ENCODE data around the gene PLEKHB2.

Gene PLEKHB2

GRCh38 chr2:131058214-131058843 lies 46.8 kb upstream of the PLEKHB2 start:
- H3K4me3 ChIP-seq (ENCODE audit: low read length) = no peak overlapping the region
- peaks cover 5% of the 10 kb centered on the region for H3K4me1 ChIP-seq (ENCODE audit: low read length)
- no peak for DNase-seq
- H4K20me1 ChIP-seq (ENCODE audit: insufficient read depth, low read length) = peaks cover 18% of the 10 kb centered on the region
- peaks cover 93% of the 10 kb centered on the region for H3K79me2 ChIP-seq (ENCODE audit: low read length)
- no peaks in the 10 kb centered on the region for H3K9me3 ChIP-seq (replicated peaks; ENCODE audit: insufficient read depth, low read length)
- H3K27me3 ChIP-seq (replicated peaks; ENCODE audit: insufficient read depth, low read length) = no peaks in the 10 kb centered on the region
- no peaks in the 10 kb centered on the region for H3K9me2 ChIP-seq (replicated peaks; ENCODE audit: insufficient read depth, low read length)
- H2AFZ ChIP-seq (ENCODE audit: low read length) = no peak overlapping the region
- H3K36me3 ChIP-seq (replicated peaks; ENCODE audit: insufficient read depth, low read length) = no peaks in the 10 kb centered on the region; the same call in 1 of the 2 replicates
- H3F3A ChIP-seq (ENCODE audit: insufficient read depth, low read length) = no peaks in the 10 kb centered on the region
- no peak overlapping the region for H3K27ac ChIP-seq (ENCODE audit: low read length)
- TF ChIP-seq EZH2 (optimal IDR thresholded peaks at IDR 0.05; ENCODE audit: low read depth, low read length) (no peak), EZH2phosphoT487 (IDR thresholded peaks at IDR 0.05; ENCODE audit: low read length) (no peak), CTCF (IDR thresholded peaks at IDR 0.05; ENCODE audit: low read length) (no peak)
- no peak overlapping the region for H3K9ac ChIP-seq (ENCODE audit: low read length)
- H3K4me2 ChIP-seq (ENCODE audit: low read depth, low read length) = no peak overlapping the region

DNA sequence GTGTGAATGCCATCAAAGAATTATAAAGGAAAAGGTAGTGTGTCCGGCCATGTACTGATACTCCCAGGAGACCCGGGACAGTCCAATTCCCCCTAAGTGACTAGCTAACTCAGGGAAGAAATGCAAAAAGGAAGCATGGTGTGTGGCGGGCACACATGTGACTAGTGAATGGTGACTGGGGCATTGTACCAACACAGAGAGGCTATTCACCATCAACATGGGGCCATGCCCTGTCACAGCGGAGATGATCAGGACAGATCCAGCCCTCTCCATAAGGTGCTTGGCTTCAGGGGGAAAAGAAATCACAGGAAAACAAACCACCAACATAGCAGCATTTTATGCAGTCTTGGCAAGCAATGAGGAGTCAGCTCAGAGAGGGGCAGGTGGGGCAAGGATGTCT lies 46.2 kb upstream of the PLEKHB2 start:
- Histone ChIP-seq H2AFZ (ENCODE audit: low read length) (no peak overlapping the region), H3K9ac (ENCODE audit: low read length) (no peak overlapping the region), H3K27me3 (replicated peaks; ENCODE audit: insufficient read depth, low read length) (no peaks in the 10 kb centered on the region), H3K79me2 (ENCODE audit: low read length) (peaks cover 95% of the 10 kb centered on the region), H3K4me3 (ENCODE audit: low read length) (no peak overlapping the region), H3K4me1 (ENCODE audit: low read length) (peaks cover 5% of the 10 kb centered on the region), H3K36me3 (replicated peaks; ENCODE audit: insufficient read depth, low read length) (no peaks in the 10 kb centered on the region; the same call in 1 of the 2 replicates), H4K20me1 (ENCODE audit: insufficient read depth, low read length) (peaks cover 21% of the 10 kb centered on the region), H3K9me3 (replicated peaks; ENCODE audit: insufficient read depth, low read length) (no peaks in the 10 kb centered on the region), H3K9me2 (replicated peaks; ENCODE audit: insufficient read depth, low read length) (no peaks in the 10 kb centered on the region), H3K4me2 (ENCODE audit: low read depth, low read length) (no peak overlapping the region), H3K27ac (ENCODE audit: low read length) (no peak overlapping the region), H3F3A (ENCODE audit: insufficient read depth, low read length) (no peaks in the 10 kb centered on the region)
- TF ChIP-seq EZH2 (optimal IDR thresholded peaks at IDR 0.05; ENCODE audit: low read depth, low read length) (no peak), EZH2phosphoT487 (IDR thresholded peaks at IDR 0.05; ENCODE audit: low read length) (no peak), CTCF (IDR thresholded peaks at IDR 0.05; ENCODE audit: low read length) (no peak)
- no peak for DNase-seq

- TF ChIP-seq EZH2phosphoT487 (IDR thresholded peaks at IDR 0.05; ENCODE audit: low read length) (no peak), CTCF (IDR thresholded peaks at IDR 0.05; ENCODE audit: low read length) (no peak), EZH2 (optimal IDR thresholded peaks at IDR 0.05; ENCODE audit: low read depth, low read length) (no peak)
- peaks cover 97% of the 10 kb centered on the region for H3K79me2 ChIP-seq (ENCODE audit: low read length)
- H3K4me1 ChIP-seq (ENCODE audit: low read length) = peaks cover 5% of the 10 kb centered on the region
- H3K4me3 ChIP-seq (ENCODE audit: low read length) = no peak overlapping the region
- H4K20me1 ChIP-seq (ENCODE audit: insufficient read depth, low read length) = peaks cover 13% of the 10 kb centered on the region
- no peak overlapping the region for H3K4me2 ChIP-seq (ENCODE audit: low read depth, low read length)
- no peaks in the 10 kb centered on the region for H3K27me3 ChIP-seq (replicated peaks; ENCODE audit: insufficient read depth, low read length)
- DNase-seq = no peak
- no peak overlapping the region for H3K27ac ChIP-seq (ENCODE audit: low read length)
- no peak overlapping the region for H3K9ac ChIP-seq (ENCODE audit: low read length)
- no peaks in the 10 kb centered on the region for H3K9me2 ChIP-seq (replicated peaks; ENCODE audit: insufficient read depth, low read length)
- no peaks in the 10 kb centered on the region for H3F3A ChIP-seq (ENCODE audit: insufficient read depth, low read length)
- peaks cover 3% of the 10 kb centered on the region; the same call in 1 of the 2 replicates for H3K36me3 ChIP-seq (replicated peaks; ENCODE audit: insufficient read depth, low read length)
- no peak overlapping the region for H2AFZ ChIP-seq (ENCODE audit: low read length)
- H3K9me3 ChIP-seq (replicated peaks; ENCODE audit: insufficient read depth, low read length) = no peaks in the 10 kb centered on the region
Observed at GRCh38 chr2:131063501-131064283, 41.4 kb upstream of the PLEKHB2 start.

Data from MM.1S (cell line).